NCI-H1436 (cell line): ENCODE measurements around the gene MCOLN2.
"Not testable (repeated sequence)": the region's sequence is repeated elsewhere in the genome, so short reads cannot be mapped to it uniquely, and the experiment has no call there.

ENCODE experiments used
- DNase-seq: peaks from one replicate; lab custom pipeline; 2025; lab: John Stamatoyannopoulos, UW

The MCOLN2 gene

GRCh38 chr1:84941843-84942242 lies 55.1 kb downstream of the MCOLN2 start:
- DNase-seq, result no peak

- no peak for DNase-seq
Measured at GRCh38 chr1:84940481-84940880, 56.4 kb downstream of the MCOLN2 start.

DNA sequence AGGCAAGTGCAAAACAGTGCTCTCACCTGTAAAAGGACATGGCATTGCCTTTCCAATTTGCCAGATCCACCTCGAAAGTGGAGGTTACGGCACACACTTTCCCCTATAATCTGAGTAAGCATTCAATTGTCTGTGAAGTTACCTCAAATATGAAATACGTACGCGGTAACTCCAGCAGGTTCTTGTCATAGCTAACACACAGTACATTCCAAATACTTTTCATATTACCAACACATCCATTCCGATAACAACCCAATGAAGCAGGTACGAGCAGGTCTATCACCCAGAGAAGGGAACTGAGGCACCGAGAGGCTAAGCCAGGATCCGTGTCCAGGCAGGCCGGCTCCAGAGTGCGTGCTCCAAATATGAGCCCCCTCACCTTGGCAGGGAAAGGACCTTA lies 57.2 kb downstream of the MCOLN2 start:
- no peak for DNase-seq

GRCh38 chr1:84939151-84939550 lies 57.8 kb downstream of the MCOLN2 start:
- DNase-seq, result no peak

GRCh38 chr1:84936116-84936810 lies 60.6 kb downstream of the MCOLN2 start:
- peak; percentile 69 for DNase-seq

- DNase-seq, result no peak
Measured at GRCh38 chr1:84933011-84933611, 63.8 kb downstream of the MCOLN2 start.

- no peak for DNase-seq
Measured at GRCh38 chr1:84930831-84931230, 66.1 kb downstream of the MCOLN2 start.

DNA sequence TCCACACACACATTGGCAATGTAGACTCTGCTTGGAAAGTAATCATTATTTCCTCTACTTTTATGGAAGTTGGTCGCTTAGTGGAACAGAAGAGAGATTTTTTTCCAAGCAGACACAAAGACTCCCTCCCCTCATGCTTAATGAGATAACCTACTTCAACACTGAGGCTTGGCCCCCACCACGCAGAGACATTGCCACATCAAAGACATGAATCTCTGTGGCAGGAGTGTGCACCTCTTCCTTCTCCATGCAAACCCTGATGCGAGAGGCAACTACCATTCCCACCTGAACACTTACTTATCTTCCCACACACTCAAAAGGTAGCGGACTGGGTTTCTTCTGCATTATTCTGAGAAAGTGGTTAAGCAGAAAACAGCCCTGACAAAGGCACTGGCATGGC lies 66.6 kb downstream of the MCOLN2 start:
- no peak for DNase-seq

DNA sequence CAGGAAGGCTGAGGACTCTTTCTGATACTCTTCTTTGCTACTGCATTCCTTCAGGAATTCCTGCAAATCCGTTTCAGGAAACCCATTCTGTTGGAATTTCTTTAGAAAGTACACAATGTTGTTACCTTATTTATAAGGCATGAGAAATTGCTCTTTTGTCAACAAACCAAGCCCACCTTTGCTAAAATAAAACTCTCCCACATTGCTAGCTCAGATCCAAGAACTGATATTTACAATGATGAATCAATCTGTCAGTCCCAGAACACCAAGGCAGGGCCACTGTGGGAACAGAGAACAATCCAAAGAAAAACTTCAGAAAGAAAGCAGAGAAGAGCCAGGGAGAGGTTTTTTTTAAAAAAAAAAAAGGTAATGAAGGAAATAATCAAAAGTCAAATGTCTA lies 67.3 kb downstream of the MCOLN2 start:
- no peak for DNase-seq

- DNase-seq, result no peak
Measured at GRCh38 chr1:84928979-84929378, 67.9 kb downstream of the MCOLN2 start.

- no peak for DNase-seq
Measured at GRCh38 chr1:84923317-84923716, 73.6 kb downstream of the MCOLN2 start.

- DNase-seq, result no peak
Measured at GRCh38 chr1:84920159-84920558, 76.8 kb downstream of the MCOLN2 start.

GRCh38 chr1:84919461-84919970 lies 77.4 kb downstream of the MCOLN2 start:
- DNase-seq, result no peak

GRCh38 chr1:84918726-84919336 lies 78.1 kb downstream of the MCOLN2 start:
- no peak for DNase-seq

DNA sequence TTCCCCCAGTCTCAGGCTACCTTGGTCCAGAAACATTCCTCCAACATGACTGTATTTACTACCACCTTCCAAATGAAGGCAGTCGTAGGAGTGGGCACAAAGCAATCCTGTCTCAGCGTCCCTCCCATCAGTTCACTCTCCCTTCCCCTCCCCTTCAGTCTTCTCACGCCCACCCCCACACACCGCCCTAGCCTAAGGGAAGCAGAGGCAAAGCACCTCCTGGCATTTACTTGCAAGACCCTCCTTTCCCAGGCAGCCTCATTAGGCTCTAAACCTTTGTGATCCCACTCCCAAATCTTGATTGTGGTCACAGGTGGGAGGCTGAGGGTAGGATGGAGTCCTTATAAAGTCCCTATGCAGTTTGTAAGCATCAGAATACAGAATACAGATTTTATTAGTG lies 80.0 kb downstream of the MCOLN2 start:
- no peak for DNase-seq

- no peak for DNase-seq
Measured at GRCh38 chr1:84913555-84913892, 83.4 kb downstream of the MCOLN2 start.

- no peak for DNase-seq
Measured at GRCh38 chr1:84912726-84913554, 84.0 kb downstream of the MCOLN2 start.

DNA sequence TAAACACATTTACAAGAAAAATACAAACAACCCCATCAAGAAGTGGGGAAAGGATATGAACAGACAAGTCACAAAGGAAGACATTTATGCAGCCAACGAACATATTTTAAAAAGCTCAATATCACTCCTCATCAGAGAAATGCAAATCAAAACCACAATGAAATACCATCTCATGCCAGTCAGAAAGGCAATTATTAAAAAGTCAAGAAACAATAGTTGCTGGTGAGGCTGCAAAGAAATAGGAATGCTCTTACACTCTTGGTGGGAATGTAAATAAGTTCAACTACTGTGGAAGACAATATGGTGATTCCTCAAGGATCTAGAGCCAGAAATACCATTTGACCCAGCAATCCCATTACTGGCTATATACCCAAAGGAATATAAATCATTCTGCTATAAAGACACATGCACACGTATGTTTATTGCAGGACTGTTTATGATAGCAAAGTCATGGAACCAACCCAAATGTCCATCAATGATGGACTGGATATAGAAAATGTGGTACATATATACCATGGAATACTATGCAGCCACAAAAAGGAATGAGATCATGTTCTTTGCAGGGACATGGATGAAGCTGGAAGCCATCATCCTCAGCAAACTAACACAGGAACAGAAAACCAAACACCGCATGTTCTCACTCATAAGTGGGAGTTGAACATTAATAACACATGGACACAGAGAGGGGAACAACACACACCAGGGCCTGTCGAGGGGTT lies 88.0 kb downstream of the MCOLN2 start:
- not testable (repeated sequence) for DNase-seq

DNA sequence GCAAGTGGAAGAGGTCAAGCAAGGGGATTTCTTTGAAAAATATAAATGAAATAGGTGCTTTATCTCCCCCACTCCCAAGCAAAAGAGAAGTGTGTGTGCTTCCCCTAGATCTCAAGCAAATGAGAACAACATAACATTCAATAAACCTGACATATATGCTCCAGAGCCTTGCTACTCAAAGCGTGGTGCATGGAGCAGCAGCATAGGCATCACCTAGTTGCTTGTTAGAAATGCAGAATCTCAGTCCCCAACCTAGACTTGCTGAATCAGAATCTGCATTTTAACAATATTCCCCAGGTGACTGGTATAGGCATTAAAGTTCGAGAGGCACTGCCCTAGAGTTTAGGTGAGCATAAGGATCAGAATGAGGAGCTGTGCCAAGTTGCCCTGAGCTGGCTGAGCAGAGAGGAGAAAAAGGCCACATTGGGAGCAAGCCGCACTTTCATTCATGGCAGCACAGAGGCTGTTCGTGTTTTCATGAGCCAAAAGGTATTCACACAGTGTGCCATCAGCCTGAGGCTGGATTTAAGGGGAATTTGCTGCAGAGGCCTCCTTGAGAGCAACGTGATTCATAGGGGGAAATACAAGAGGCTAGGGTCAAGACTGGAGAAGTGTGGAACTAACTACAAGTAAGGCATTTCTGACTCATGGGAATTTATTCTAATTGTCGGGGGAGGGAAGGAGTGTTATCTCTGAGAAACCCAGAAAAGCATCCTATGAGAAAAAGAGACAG lies 89.7 kb downstream of the MCOLN2 start:
- DNase-seq, result no peak

- not testable (repeated sequence) for DNase-seq
Measured at GRCh38 chr1:84902727-84903126, 94.2 kb downstream of the MCOLN2 start.

- no peak for DNase-seq
Measured at GRCh38 chr1:84899969-84900368, 96.9 kb downstream of the MCOLN2 start.
